Measurements from ENCODE around the gene SLC25A28.
A peak's percentile ranks its signal among the peaks of the same experiment; 100 is the strongest.

Gene SLC25A28

DNA sequence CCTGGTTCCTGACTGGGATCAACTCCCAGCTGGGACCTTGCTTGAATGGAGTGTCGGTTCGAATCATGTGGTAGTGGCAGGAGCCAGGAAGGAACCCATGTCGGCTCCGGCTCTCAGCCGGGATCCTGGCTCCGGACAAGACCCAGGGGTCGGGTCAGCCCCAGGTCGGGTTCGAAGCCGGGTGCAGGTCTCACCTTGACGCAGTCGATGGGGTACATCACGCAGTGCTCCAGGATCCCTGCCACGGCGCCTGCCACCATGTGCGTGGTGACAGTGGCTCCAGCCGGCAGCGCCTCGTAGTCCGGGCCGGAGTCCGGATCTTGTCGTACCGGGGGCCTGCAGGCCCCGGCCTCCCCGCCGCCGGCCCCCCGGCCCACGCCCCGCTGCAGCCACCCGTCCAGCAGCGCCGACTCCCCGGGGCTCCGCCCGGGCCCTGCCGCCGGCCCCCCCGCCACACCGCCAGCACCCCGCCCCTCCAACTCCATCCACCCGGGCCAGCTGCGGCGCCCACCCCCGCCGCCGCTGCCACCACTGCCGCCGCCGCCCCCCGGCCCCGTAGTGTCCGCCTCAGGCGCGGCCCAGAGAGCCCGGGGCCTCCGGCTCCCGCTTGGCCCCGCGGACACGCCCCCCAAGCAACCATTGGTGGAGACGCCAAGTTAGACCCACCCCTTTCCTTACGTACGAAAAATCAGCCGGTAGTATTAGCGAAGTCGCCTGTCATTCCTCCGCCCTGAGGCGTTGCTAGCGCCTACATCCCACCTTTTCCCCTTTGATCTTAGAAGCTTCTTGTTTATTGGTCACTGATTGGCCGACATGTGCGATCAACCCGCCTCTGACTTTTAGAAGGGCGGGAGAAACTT is at the start of gene SLC25A28:
Gene SLC25A28, minus strand, starts transcription at position 589 of the 860 bp plus-strand sequence. Its CDS starts 104 bp downstream, at position 485.
- DNase-seq: peak; percentile 16 to 98

DNA sequence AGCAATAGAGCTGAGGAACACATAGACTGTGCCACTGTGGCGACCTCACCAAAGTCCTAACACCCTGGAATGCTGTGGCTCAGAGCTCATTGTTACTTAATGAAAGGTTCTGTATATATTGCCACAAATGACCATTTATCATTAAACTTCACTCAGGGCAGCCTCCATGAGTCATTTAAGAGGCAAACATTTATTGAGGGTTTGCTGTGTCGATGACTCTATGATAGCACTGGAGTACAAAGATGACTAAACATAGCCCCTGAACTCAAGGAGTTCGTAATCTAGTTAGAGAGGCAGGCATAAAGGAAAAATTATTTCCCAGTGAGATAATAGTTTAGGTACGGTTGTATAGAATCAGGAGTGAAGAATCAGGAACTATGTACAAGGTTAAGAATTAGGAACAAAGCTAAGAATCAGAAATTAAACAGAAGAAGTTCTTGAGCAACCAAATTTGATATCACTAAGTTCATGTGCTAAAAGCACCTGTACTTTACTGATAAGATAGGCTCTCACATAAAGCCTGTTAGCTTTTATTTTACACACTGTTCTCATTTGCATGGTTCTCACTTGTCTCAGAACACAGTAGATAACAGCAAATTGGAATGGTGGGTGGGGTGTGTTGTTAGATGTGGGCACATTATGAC is 47.0 kb upstream of the SLC25A28 start:
- DNase-seq: no peak

DNA sequence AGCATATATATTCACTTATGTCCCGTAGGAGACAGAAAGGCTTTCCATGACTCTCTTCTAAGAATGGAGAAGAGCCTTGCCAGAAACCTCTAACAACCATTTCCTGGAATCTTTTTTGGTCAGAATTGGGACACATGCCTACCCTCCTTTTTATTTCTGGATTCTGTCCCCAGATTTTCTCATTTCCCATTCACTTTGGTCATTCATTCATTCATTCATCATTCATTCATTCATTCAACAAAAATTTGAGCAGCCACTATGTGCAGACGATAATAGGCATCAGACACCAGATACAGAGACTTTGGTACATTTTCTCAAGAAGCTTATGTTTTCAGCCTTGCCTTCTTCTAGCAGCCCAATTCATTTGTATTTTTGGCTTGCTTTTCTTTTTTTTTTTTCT is 45.1 kb upstream of the SLC25A28 start:
- DNase-seq: no peak

DNA sequence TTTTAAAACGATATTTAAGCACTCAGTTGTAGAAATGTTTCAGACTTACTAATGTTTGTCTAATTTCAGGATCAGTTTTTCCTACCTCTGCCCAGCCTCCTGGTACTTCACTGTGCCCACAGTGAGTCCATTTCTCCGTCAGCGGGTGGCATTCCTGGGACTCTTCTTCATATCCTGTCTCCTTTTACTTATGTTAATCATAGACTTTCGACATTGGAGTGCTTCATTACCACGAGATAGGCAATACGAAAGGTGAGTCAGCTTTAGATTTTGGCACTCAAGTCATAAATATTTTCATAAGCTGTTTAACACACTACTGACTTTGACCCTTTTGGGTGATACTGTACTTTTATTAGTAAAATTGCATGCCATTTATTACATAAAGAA is 41.1 kb upstream of the SLC25A28 start:
- DNase-seq: no peak

- DNase-seq: no peak
Observed at GRCh38 chr10:99660662-99661376, 40.6 kb upstream of the SLC25A28 start.

DNA sequence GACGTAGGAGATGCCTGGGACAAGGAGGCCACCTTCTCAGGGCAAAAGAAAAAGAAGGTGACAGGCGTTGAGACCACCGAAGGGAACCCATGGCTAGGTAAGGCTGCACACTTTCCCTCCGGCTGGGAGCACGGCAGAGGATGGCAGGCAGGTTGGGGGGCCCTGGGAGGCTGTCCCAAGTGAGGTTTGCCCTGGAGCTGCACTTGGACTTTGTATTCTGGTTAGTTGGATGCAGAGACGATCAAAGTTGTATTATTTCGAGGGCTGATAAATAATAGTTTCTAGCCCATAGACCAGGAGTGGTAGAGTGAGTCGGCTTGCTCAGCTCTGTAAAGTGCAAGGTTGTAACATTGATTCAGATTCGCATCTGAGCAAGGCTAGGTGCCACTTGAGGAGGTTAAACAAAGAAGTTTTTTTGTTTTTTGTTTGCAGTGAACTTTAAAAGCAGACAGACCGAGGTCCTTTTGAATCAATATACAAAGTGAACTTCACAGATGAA is 39.7 kb upstream of the SLC25A28 start:
- DNase-seq: no peak

DNA sequence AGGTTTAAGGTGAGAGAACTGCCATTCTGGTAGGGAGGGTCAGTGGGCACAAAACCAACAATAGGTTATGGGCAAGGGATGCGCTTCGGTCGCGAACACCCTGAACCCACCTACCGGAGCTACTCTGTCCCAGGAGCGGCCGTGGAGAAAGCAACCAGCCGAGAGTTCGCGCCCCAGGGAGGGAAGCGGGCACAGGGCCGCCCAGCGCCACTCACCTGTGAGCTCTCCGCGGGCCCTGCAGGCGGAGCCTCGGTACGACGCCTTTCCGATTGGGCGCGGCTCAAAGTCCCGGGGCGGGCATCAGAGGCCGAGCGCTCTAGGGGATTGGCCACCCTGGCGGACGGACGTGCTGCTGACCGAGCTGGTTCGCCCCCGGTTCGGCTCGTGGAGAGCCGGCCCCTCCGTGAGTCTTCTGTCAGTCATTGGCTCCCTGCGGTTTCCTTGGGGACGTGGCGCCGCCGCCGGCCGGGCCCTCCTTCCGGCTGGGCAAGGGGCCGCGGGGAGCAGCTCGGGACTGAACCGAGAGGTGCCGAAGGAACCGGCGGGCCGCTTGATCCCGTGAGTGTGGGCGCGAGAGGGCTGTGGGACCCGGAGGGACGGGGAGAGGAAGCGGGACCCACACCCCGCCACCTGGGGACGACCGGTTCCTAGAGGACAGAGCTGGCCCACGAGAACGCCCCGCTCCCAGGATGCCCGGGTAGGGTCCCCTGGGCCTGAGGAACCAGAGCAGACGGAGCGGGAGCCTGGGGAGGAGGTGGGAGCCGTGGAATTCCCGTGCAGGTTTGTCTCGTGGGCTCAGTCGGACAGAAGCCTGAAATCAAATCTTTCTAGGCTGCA is 39.0 kb upstream of the SLC25A28 start, which contains the start of gene ENTPD7:
Gene ENTPD7, plus strand, starts transcription at position 479 of the 837 bp plus-strand sequence. CDS start 448 bp downstream, outside the sequence.
- DNase-seq: peak; percentile 88 to 91

DNA sequence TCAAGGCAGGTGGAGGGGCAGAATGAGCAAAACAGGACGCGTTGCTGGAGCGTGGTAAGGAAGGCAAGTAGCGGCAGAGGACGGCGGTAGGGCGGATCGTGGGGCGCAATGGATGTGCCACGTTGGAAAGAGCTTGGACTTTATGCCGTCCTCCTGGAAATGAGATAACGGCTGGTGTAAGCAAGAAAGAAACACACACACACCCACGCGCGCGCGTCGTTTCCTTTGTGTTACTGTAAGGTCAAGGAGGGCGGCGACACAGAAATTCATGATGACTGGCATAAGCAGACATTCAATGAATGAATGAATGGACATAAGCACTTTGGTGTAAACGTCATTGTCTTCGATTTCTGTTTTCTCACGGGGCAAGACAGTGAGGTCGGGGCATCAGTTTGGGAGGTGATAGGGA is 38.4 kb upstream of the SLC25A28 start:
- DNase-seq: peak; percentile 12 to 43

GRCh38 chr10:99656199-99657064 is 36.2 kb upstream of the SLC25A28 start:
- DNase-seq: no peak

- DNase-seq: no peak
Observed at GRCh38 chr10:99654390-99655175, 34.3 kb upstream of the SLC25A28 start.

DNA sequence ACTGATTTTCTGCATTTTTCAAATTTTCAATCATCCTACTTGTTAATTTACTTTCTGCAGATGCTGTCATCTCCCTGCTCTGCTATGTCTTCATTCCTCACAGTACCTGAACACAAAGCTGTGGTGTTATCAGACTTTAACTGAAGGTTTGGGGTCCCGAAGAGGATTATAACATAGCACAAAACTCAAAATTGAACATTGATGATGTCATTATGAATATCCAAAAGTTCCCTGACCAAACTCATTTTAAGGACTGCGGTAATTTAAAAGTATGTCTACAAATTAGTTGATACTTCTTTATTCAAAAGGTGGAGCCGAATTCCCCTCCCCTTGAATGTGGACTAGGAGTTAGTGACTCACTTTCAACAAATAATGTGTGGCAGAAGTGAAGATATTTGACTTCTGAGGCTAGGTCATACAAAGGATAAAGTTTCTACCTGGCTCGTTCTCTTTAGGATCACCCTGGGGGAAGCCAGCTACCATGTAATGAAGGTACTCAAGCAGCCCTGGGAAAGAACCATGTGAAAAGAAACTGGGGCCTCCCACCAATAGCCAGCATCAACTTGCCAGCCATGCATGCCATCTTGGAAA is 32.7 kb upstream of the SLC25A28 start:
- DNase-seq: no peak

DNA sequence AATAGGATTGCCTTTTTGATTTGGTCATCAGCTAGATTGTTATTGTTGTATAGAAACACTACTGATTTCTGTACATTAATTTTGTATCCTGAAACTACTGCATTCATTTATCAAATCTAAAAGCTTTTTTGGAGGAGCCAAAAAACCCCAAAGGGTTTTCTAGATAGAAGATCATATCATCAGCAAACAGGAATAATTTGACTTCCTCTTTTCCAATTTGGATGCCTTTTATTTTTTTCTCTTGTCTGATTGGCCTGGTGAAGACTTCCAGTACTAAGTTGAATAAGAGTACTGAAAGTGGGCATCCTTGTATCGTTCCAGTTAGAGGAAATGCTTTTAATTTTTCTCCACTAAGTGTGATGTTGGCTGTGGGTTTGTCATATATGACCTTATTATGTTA is 28.5 kb upstream of the SLC25A28 start:
- DNase-seq: no peak

- no peak for DNase-seq
Observed at GRCh38 chr10:99647601-99648151, 27.4 kb upstream of the SLC25A28 start.

DNA sequence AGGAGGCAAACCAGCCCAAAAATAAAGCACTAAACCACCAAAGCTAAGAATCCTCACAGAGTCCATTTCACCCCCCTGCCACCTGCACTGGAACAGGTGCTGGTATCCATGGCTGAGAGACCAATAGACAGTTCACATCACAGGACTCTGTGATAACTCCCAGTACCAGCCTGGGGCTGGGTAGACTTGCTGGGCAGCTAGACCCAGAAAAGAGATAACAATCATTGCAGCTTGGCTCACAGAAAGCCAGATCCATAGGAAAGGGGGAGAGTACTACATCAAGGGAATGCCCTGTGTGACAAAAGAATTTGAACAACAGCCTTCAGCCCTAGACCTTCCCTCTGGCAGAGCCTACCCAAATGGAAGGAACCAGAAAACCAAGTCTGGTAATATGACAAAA is 13.6 kb upstream of the SLC25A28 start:
- DNase-seq: no peak

GRCh38 chr10:99631496-99631895 is 11.3 kb upstream of the SLC25A28 start:
- DNase-seq: no peak

GRCh38 chr10:99630991-99631390 is 10.8 kb upstream of the SLC25A28 start:
- no peak for DNase-seq

- peak in 1 of 2 donors; percentile 25 for DNase-seq
Observed at GRCh38 chr10:99630433-99630832, 10.2 kb upstream of the SLC25A28 start.

GRCh38 chr10:99629625-99629978 is 9.4 kb upstream of the SLC25A28 start:
- no peak for DNase-seq

DNA sequence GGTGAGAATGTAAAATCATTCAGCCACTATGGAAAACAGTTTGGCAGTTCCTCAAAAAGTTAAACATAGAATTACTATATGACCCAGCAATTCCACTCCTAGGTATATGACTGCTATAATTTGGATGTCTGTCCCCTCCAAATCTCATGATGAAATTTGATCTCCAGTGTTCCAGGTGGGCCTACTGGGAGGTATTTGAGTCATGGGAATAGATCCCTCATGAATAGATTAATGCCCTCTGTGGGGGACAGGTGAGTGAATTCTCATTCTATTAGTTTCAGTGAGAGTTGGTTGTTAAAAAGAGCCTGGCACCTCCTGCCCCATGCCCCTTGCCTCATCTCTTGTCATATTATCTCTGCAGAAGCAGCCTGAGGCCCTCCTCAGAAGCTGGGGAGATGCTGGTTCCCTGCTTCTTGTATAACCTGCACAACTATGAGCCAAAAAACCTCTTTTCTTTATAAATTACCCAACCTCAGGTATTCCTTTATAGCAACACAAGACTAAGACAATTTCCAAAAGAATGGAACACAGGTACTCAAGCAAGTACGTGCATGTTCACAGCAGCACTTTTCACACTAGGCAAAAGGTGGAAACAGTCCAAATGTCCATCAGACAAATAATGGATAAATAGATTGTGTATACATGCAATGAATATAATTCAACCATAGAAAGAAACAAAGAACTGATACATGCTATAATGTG is 8.8 kb upstream of the SLC25A28 start:
- no peak for DNase-seq
